IMR-90 (cell line): ENCODE data around the gene COLEC11.

ENCODE experiments used
- BHLHE40 ChIP-seq: fragments of 150-350 bp; IDR thresholded peaks from 2 replicates; pipeline ENCODE4 v1.6.1; 2016; ENCODE audit warnings: mild to moderate bottlenecking, low read depth, low read length
- CEBPB ChIP-seq: IDR thresholded peaks from 2 replicates; pipeline ENCODE4 v1.6.1; 2012; ENCODE audit warnings: low read depth, low read length, improper control_type of control experiment
- ELK1 ChIP-seq: fragments of 150-350 bp; IDR thresholded peaks from 2 replicates; pipeline ENCODE4 v1.6.1; 2016; ENCODE audit warnings: low read depth, mild to moderate bottlenecking, low read length, moderate library complexity, borderline replicate concordance
- MAFK ChIP-seq: IDR thresholded peaks from 2 replicates; pipeline ENCODE4 v1.6.1; 2012; ENCODE audit warnings: low read depth, low read length, improper control_type of control experiment
- MAZ ChIP-seq: IDR thresholded peaks from 2 replicates; pipeline ENCODE4 v1.6.1; 2012; ENCODE audit warnings: low read depth, mild to moderate bottlenecking, low read length, improper control_type of control experiment, moderate library complexity, borderline replicate concordance
- MXI1 ChIP-seq: IDR thresholded peaks from 2 replicates; pipeline ENCODE4 v1.6.1; 2012; ENCODE audit warnings: low read depth, mild to moderate bottlenecking, low read length, moderate library complexity, borderline replicate concordance
- POLR2A ChIP-seq: IDR thresholded peaks from 2 replicates; pipeline ENCODE4 v1.6.1; 2012; ENCODE audit warnings: mild to moderate bottlenecking, low read depth, low read length
- RAD21 ChIP-seq: IDR thresholded peaks from 2 replicates; pipeline ENCODE4 v1.6.1; 2012; ENCODE audit warnings: low read length, improper control_type of control experiment
- RCOR1 ChIP-seq: IDR thresholded peaks from 2 replicates; pipeline ENCODE4 v1.6.1; 2012; ENCODE audit warnings: mild to moderate bottlenecking, low read length, improper control_type of control experiment; ENCODE audit not compliant: insufficient replicate concordance
- SMC3 ChIP-seq: fragments of 150-350 bp; IDR thresholded peaks from 2 replicates; pipeline ENCODE4 v1.6.1; 2016; ENCODE audit warnings: low read depth, mild to moderate bottlenecking, antibody characterized with exemption, low read length, moderate library complexity
- USF2 ChIP-seq: fragments of 150-350 bp; IDR thresholded peaks from 2 replicates; pipeline ENCODE4 v1.6.1; 2017; ENCODE audit warnings: mild to moderate bottlenecking, antibody characterized with exemption, low read length, low read depth
- TF ChIP-seq, protein P1 (sequence below): conservative IDR thresholded peaks from 2 replicates; pipeline ENCODE4 v1.5.1; 2012; ENCODE audit warnings: mild to moderate bottlenecking, low read depth, low read length, improper control_type of control experiment

GRCh38 chr2:3651691-3652648 lies 57.1 kb downstream of the COLEC11 start:
- TF ChIP-seq CEBPB: no peak
- TF ChIP-seq, protein P1, sequence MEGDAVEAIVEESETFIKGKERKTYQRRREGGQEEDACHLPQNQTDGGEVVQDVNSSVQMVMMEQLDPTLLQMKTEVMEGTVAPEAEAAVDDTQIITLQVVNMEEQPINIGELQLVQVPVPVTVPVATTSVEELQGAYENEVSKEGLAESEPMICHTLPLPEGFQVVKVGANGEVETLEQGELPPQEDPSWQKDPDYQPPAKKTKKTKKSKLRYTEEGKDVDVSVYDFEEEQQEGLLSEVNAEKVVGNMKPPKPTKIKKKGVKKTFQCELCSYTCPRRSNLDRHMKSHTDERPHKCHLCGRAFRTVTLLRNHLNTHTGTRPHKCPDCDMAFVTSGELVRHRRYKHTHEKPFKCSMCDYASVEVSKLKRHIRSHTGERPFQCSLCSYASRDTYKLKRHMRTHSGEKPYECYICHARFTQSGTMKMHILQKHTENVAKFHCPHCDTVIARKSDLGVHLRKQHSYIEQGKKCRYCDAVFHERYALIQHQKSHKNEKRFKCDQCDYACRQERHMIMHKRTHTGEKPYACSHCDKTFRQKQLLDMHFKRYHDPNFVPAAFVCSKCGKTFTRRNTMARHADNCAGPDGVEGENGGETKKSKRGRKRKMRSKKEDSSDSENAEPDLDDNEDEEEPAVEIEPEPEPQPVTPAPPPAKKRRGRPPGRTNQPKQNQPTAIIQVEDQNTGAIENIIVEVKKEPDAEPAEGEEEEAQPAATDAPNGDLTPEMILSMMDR: no peak
- no peak for TF ChIP-seq USF2
- no peak for TF ChIP-seq MAZ
- no peak for TF ChIP-seq MAFK
- no peak for TF ChIP-seq RCOR1
- no peak for TF ChIP-seq POLR2A
- no peak for TF ChIP-seq ELK1
- no peak for TF ChIP-seq SMC3
- no peak for TF ChIP-seq RAD21
- no peak for TF ChIP-seq MXI1
- TF ChIP-seq BHLHE40: no peak
